ENCODE data around the gene ZNF79.

ZNF79 gene

GRCh38 chr9:127404631-127405030, 19.6 kb upstream of the ZNF79 start:
- TF ChIP-seq CTCF (IDR thresholded peaks at IDR 0.05; ENCODE audit: borderline replicate concordance, control extremely low read depth, extremely low read depth, insufficient read depth, missing control alignments) = no peak
- DNase-seq (ENCODE audit: low spot score) = no peak
- in situ Hi-C loops (cut with MboI; ENCODE audit: low sequenced_read_pairs, unreplicated experiment) = loop anchor here (25.0 kb wide), 1 partner anchor 467 kb away; no protein-coding TSS in a partner anchor

GRCh38 chr9:127405344-127406125, 18.6 kb upstream of the ZNF79 start:
- in situ Hi-C loops (cut with MboI; ENCODE audit: low sequenced_read_pairs, unreplicated experiment) = loop anchor here (25.0 kb wide), 1 partner anchor 468 kb away; no protein-coding TSS in a partner anchor
- DNase-seq (ENCODE audit: low spot score) = no peak
- no peak for TF ChIP-seq CTCF (IDR thresholded peaks at IDR 0.05; ENCODE audit: borderline replicate concordance, control extremely low read depth, extremely low read depth, insufficient read depth, missing control alignments)

DNA sequence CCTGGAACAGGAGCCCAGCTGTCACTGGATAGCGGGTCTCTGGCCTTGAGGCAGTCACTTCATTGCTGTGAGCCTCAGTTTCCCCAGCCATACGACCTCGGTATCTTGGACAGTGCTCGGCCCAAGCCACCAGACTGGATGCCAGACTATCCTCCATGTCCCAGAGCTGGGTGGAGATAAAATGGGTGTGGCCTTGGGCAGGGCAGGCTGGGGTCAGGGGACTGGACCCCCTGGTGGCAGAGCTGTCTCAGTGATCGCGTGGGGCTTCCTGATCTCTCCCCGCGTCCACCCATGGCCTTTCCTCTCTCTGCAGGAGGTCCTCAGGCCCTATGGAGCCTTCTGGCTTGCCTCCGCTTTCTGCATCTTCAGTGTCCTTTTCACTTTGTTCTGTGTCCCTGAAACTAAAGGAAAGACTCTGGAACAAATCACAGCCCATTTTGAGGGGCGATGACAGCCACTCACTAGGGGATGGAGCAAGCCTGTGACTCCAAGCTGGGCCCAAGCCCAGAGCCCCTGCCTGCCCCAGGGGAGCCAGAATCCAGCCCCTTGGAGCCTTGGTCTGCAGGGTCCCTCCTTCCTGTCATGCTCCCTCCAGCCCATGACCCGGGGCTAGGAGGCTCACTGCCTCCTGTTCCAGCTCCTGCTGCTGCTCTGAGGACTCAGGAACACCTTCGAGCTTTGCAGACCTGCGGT, 17.2 kb upstream of the ZNF79 start:
- in situ Hi-C loops (cut with MboI; ENCODE audit: low sequenced_read_pairs, unreplicated experiment) = loop anchor here (25.0 kb wide), 1 partner anchor 470 kb away; no protein-coding TSS in a partner anchor
- DNase-seq (ENCODE audit: low spot score) = no peak
- TF ChIP-seq CTCF (IDR thresholded peaks at IDR 0.05; ENCODE audit: borderline replicate concordance, control extremely low read depth, extremely low read depth, insufficient read depth, missing control alignments) = no peak

GRCh38 chr9:127407492-127407843, 16.7 kb upstream of the ZNF79 start:
- no peak for DNase-seq (ENCODE audit: low spot score)
- in situ Hi-C loops (cut with MboI; ENCODE audit: low sequenced_read_pairs, unreplicated experiment) = loop anchor here (25.0 kb wide), 1 partner anchor 470 kb away; no protein-coding TSS in a partner anchor
- TF ChIP-seq CTCF (IDR thresholded peaks at IDR 0.05; ENCODE audit: borderline replicate concordance, control extremely low read depth, extremely low read depth, insufficient read depth, missing control alignments) = no peak

- no peak for TF ChIP-seq CTCF (IDR thresholded peaks at IDR 0.05; ENCODE audit: borderline replicate concordance, control extremely low read depth, extremely low read depth, insufficient read depth, missing control alignments)
- no peak for DNase-seq (ENCODE audit: low spot score)
- in situ Hi-C loops (cut with MboI; ENCODE audit: low sequenced_read_pairs, unreplicated experiment) = loop anchor here (25.0 kb wide), 1 partner anchor 474 kb away; no protein-coding TSS in a partner anchor
Observed at GRCh38 chr9:127411122-127411521, 13.1 kb upstream of the ZNF79 start.

- in situ Hi-C loops (cut with MboI; ENCODE audit: low sequenced_read_pairs, unreplicated experiment) = loop anchor here (25.0 kb wide), 1 partner anchor 478 kb away; no protein-coding TSS in a partner anchor
- DNase-seq (ENCODE audit: low spot score) = no peak
- TF ChIP-seq CTCF (IDR thresholded peaks at IDR 0.05; ENCODE audit: borderline replicate concordance, control extremely low read depth, extremely low read depth, insufficient read depth, missing control alignments) = no peak
Observed at GRCh38 chr9:127415141-127415540, 9.0 kb upstream of the ZNF79 start.
